Measurements from ENCODE around the gene OS9.

The OS9 gene

GRCh38 chr12:57737467-57738460, 43.8 kb downstream of the OS9 start:
- no peak for DNase-seq

- DNase-seq, result no peak
Observed at GRCh38 chr12:57738661-57739237, 44.8 kb downstream of the OS9 start, which contains the start of gene AGAP2. TSS of gene AGAP2 (minus strand) at chr12:57738742. CDS start at chr12:57738246, 496 bp downstream.

GRCh38 chr12:57739387-57739786, 45.5 kb downstream of the OS9 start:
- no peak for DNase-seq

GRCh38 chr12:57739914-57740538, 46.1 kb downstream of the OS9 start:
- DNase-seq, result no peak

GRCh38 chr12:57740656-57741412, 46.9 kb downstream of the OS9 start:
- DNase-seq, result peak; percentile 55

DNA sequence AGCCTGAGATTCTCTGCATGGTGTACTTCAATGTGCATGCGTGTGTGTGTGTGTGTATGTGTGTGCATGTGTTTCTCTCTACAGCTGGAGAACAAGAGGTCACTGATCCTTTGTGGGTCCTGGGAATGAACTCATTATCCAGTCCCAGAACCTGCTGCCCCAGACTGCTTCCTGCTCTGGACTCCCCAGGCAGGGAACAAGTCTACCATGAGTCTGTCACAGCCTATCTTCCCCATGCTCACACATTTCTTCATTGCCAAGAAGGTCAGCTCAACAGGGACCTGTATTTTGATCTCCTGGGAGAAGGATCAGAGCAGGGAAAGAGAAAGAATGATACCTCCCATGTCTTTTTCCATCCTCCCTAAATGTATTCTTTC, 47.5 kb downstream of the OS9 start:
- no peak for DNase-seq

DNA sequence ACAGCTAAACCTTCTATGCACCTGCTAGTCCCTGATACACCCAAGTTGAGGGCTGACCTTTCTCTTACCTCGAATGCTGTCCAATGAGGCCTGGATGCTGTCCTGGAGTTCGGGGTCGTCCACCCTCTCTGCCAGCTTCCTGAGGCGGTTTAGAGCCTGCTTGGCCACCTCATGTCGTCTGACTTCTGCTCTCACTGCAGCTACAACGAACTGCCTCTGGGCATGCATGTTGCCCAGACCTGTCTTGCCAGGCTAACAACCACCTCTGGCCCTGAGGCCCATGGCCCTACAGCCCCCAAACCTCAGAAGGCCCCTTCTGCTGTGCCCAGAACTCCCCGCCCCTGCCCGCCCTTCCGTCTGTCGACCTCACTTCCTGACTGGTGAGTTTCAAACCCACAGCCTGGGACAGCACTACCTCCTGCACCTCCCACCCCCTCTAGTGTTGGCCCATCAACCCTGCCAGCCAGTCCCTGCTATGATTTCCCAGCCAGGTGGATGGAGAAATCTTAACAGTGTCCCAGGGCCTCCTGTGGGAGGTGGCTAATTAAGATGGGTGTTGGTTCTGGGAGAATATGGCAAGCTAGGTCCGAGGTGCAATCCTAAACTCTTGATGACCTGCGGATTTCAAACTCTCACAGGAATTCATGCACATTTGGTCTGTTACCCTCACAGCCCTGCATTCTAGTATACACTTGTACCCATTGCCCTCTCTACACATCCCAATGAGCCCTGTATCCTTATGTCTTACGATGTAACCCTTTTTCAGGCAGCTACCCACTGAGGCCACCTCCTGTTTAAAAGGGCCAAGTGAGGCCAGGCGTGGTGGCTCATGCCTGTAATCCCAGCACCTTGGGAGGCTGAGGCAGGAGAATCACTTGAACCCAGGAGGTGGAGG, 48.2 kb downstream of the OS9 start:
- peak; percentile 70 for DNase-seq

DNA sequence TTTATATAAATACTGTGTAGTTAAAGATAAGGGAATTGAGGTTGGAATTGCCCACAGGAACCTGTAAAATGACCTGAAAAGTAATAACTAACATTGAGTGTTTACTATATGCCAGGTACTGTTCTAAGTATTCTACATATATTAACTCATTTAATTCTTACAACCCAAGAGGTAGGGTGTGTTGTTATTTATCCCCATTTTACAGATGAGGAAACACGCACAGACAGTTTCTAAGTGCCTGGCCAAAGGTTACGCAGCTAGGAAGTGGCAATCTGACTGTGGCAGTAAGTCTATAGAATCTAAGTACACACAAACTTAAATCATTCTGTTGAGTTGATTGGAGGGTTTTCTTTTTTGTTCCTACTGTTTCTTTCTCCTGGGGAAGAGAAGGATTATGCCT, 49.8 kb downstream of the OS9 start:
- no peak for DNase-seq

DNA sequence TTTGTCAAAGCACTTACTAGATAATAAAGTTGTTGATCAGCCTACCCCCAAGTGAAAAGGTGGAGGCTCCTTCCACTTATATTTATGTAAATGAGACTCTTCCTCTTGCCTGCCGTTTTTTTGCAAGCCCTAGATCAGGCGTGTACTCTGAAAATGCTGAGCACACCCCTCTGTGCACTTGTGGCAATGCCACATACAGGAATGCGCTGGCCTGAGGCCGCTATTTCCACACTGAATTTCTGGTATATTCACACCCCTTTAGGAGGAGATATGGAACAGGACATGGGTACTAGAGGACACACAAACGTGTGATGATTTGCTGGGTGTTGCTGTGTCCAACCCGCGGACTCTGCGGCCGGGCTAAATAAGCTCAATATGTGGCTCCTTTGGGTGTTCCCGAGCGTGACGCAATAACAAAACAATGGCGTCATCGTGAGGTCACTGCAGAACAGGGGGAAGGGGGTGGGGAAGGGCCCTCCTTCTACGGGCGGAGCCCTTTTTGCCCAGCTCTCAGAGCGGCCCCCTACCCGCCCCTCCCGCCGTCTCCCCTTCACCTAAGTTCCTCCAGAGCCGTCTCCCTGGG, 50.4 kb downstream of the OS9 start:
- DNase-seq, result peak; percentile 70

GRCh38 chr12:57744777-57745484, 51.0 kb downstream of the OS9 start, which contains the start of gene TSPAN31:
TSS of gene TSPAN31 (plus strand) at chr12:57745039. CDS start at chr12:57745155, 116 bp downstream.
- peak; percentile 91 for DNase-seq

DNA sequence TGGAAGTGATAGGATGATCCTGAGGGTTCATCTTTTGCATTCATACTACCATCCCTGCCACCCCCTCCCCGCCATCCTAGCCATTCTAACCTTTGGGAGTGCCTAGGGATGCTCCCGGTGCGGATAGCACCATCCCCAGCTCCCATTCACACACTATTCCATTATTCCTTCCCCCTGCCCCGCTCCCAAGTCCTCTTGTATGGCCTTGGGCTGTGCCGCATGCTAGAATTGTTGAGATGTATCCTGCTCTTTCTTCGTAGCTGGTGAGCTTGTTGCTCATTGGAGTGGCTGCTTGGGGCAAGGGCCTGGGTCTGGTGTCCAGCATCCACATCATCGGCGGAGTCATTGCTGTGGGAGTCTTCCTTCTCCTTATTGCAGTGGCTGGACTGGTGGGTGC, 51.6 kb downstream of the OS9 start:
- no peak for DNase-seq

- DNase-seq, result no peak
Observed at GRCh38 chr12:57746025-57746424, 52.1 kb downstream of the OS9 start.

DNA sequence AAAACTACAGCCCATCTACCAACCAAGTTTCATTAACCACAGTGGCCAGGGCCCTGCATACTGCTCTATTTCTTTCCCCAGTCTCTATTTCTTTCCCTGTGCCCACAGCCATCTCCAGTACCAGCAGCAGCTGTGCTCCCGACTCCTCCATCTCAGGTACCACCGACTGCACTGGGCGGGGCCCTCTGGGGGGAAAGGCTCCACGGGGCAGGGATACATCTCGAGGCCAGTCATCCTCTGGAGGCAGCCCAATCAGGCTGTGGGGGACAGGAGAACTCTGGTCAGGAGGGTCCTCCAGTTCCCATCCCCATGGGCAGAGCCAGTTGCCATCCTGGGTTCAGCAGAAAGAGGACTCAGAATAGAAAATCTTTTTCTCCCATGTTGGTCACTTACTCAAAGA, 55.1 kb downstream of the OS9 start:
- DNase-seq, result no peak

DNA sequence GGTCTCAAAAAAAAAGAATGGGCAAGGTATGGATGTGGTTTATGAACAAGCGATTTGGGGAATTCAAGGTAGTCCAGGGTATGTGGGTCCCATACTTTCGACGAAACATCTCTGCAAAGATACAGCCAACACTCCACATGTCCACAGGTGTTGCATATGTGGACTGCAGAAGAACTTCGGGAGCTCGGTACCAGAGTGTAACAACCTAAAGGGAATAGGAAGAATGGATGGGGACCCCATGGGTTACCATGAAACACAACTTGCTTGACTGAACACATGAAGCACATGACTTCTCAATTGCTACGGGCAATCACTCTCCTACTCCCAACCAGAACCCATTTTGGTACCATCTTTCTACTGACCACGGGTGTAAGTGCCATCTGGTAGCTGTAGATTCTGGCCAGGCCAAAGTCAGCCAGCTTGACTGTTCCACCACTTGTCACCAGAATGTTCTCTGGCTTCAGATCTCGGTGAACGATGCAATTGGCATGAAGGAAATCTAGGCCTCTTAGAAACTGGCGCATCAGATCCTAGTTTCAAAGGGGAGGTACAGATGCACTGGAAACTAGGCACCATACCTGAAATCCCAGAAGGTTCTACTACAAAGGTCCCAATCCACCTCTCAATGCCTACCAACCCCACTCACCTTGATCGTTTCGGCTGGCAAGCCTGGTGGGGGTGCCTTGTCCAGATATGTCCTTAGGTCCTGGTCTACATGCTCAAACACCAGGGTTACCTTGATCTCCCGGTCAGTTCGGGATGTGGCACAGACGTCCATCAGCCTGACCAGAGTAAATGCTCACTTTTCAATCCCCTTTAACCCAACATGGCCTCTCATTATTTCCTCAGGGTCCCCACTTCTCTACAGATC, 56.9 kb downstream of the OS9 start:
- DNase-seq, result no peak

GRCh38 chr12:57751432-57751787, 57.5 kb downstream of the OS9 start:
- no peak for DNase-seq

GRCh38 chr12:57751788-57752667, 58.1 kb downstream of the OS9 start, which contains the start of gene CDK4:
TSS of gene CDK4 (minus strand) at chr12:57752310. CDS start at chr12:57751717, 593 bp downstream.
- peak; percentile 95 for DNase-seq

DNA sequence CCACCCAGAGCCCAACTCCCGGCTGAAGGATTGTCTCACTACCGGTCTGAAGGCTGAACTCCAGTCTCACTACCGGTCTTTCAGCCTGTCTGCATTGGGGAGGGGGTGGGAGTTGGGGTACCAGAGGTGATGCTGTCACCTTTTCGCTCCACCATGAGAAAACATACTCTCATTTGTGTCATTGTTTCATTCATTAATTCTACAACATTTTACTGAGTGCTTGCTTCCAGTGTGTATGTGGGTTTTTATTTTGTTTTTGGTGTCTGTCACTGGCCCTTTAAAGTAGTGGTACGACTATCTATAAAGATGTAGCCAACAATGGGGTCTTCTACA, 58.7 kb downstream of the OS9 start:
- no peak for DNase-seq

GRCh38 chr12:57753756-57754337, 59.9 kb downstream of the OS9 start:
- DNase-seq, result no peak

Measured in stimulated activated CD4-positive, alpha-beta T cell treated with anti-CD3 and anti-CD28 coated beads, Interleukin-12 subunit alpha, Interleukin-12 subunit beta, amount 100 ng/mL, for 4 hours (primary cell).